CD4-positive, alpha-beta memory T cell (primary cell): ENCODE data around the gene ZDHHC4. TPM values are rescaled to one million over a fixed set of nuclear protein-coding genes. Genes with fewer than 3 reads are reported as not detected.

Experiments
- CTCF ChIA-PET: fragments of 350-600 bp; sonication (Branson Sonifier 250); formaldehyde crosslinking; loops from one replicate; lab custom pipeline; 2021; ENCODE audit warnings: inconsistent platforms; ENCODE audit not compliant: partially characterized antibody; lab: Charles Lee
- POLR2A ChIA-PET: fragments of 350-600 bp; sonication (Branson Sonifier 250); formaldehyde crosslinking; loops from one replicate; lab custom pipeline; 2021; ENCODE audit not compliant: partially characterized antibody; lab: Charles Lee
- DNase-seq, 5 donors: peaks; one replicate each; pipeline versions ENCODE4 v3.0.0 to v3.0.0-alpha.2; 2020 to 2022; ENCODE audit warnings: mixed read lengths in 1 of 5
- H3K27ac ChIP-seq: one replicate; pipeline ENCODE4 v1.7.0; 2013; ENCODE audit warnings: low read depth, low read length
- H3K27me3 ChIP-seq: 2 replicates; pipeline ENCODE4 v1.7.0; 2013; ENCODE audit warnings: mild to moderate bottlenecking, low read length, moderate library complexity; ENCODE audit not compliant: insufficient read depth
- H3K36me3 ChIP-seq: 2 replicates; pipeline ENCODE4 v1.7.0; 2013; ENCODE audit warnings: mild to moderate bottlenecking, low read length, moderate library complexity; ENCODE audit not compliant: insufficient read depth
- H3K4me1 ChIP-seq: 2 replicates; pipeline ENCODE4 v1.7.0; 2013; ENCODE audit warnings: mild to moderate bottlenecking, low read length, moderate library complexity; ENCODE audit not compliant: insufficient read depth
- H3K4me3 ChIP-seq, 2 donors: one replicate each; pipeline ENCODE4 v1.7.0; 2013; ENCODE audit warnings: low read length in 2 of 2, mild to moderate bottlenecking in 1 of 2
- H3K9me3 ChIP-seq, 2 donors: one replicate each; pipeline ENCODE4 v1.7.0; 2013; ENCODE audit warnings: low read length in 2 of 2, control low read depth in 1 of 2; ENCODE audit not compliant: control insufficient read depth in 1 of 2
- H3K27ac Mint-ChIP-seq, 7 donors: one replicate each; pipeline ENCODE4 v1.8.0; 2020 to 2021; ENCODE audit warnings: mixed read lengths in 7 of 7, mild to moderate bottlenecking in 6 of 7, inconsistent platforms in 3 of 7, moderate library complexity in 3 of 7
- H3K27me3 Mint-ChIP-seq, 2 donors: one replicate each; pipeline ENCODE4 v1.8.0; 2020 to 2021; ENCODE audit warnings: mixed read lengths in 2 of 2
- H3K36me3 Mint-ChIP-seq, 2 donors: one replicate each; pipeline ENCODE4 v1.8.0; 2020 to 2021; ENCODE audit warnings: mixed read lengths in 2 of 2, inconsistent platforms in 1 of 2, mild to moderate bottlenecking in 1 of 2
- H3K4me1 Mint-ChIP-seq, 4 donors: one replicate each; pipeline ENCODE4 v1.8.0; 2020 to 2021; ENCODE audit warnings: mixed read lengths in 4 of 4, mild to moderate bottlenecking in 1 of 4
- H3K4me3 Mint-ChIP-seq, 8 donors: one replicate each; pipeline ENCODE4 v1.8.0; 2020 to 2021; ENCODE audit warnings: mixed read lengths in 8 of 8, mild to moderate bottlenecking in 7 of 8, moderate library complexity in 6 of 8, inconsistent platforms in 3 of 8
- H3K9me3 Mint-ChIP-seq, 8 donors: one replicate each; pipeline ENCODE4 v1.8.0; 2020 to 2021; ENCODE audit warnings: mixed read lengths in 8 of 8, mild to moderate bottlenecking in 5 of 8, inconsistent platforms in 3 of 8, moderate library complexity in 1 of 8
- intact Hi-C: fragments of 100-400 bp; cut with micrococcal nuclease; formaldehyde crosslinking; loops from one replicate; pipeline ENCODE4 v1.15.1; 2023
- polyA plus RNA-seq, 2 donors: library from polyadenylated mRNA; unstranded; fragments of 300-500 nt; fragmentation: Illumina TruSeq; gene quantifications; one replicate each; pipeline ENCODE4 v1.2.3, GENCODE V29; 2021
- total RNA-seq, 2 experiments: library from RNA; stranded (reverse); gene quantifications; one replicate each; pipeline ENCODE4 v1.2.3, GENCODE V29; 2021

Gene ZDHHC4
- total and polyA plus RNA-seq, 4 experiments from 2014 or later: 31.6 to 80.8 (median 42.1) TPM

DNA sequence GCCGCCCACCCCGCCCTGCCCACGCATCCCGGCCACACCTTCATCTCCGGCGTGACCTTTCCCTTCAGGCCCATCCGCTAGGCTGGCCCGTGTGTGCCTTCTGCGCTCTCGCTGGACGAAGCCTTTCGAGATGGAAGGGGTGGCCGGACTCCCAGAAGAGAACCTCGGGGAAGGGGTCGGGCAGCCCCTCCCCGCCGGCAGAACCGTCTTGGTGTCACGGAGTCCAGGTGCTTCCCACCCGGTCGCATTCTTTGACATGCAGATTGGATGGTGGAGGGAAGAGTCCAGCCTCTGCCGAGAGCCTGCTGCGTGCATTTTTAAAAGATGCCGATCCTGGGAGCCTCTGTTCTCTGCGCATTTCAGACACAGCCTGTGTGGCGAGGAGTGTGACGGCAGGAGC is 30.8 kb downstream of the ZDHHC4 start:
- ChIA-PET CTCF (interaction anchor here (0.8 to 1.2 kb wide), 2 partner anchors 9 to 55 kb away, joined by 3 read pairs; no protein-coding TSS in a partner anchor), POLR2A (no interaction called here)
- DNase-seq: no peak
- Mint-ChIP-seq H3K27me3 (peaks cover 5% of the 10 kb centered on the region in 2 donors), H3K4me3 (no peak overlapping the region), H3K36me3 (peaks cover 8 to 34% of the 10 kb centered on the region in 2 donors), H3K27ac (no peak overlapping the region), H3K4me1 (peaks cover 0 to 6% (median 2%) of the 10 kb centered on the region in 4 donors), H3K9me3 (peaks cover 0 to 2% (median 0%) of the 10 kb centered on the region in 8 donors)
- Histone ChIP-seq H3K4me3 (no peak overlapping the region), H3K27ac (no peak overlapping the region), H3K36me3 (peaks cover 17% of the 10 kb centered on the region), H3K9me3 (no peaks in the 10 kb centered on the region), H3K27me3 (no peaks in the 10 kb centered on the region), H3K4me1 (no peaks in the 10 kb centered on the region)
- intact Hi-C loops: no loop called here

DNA sequence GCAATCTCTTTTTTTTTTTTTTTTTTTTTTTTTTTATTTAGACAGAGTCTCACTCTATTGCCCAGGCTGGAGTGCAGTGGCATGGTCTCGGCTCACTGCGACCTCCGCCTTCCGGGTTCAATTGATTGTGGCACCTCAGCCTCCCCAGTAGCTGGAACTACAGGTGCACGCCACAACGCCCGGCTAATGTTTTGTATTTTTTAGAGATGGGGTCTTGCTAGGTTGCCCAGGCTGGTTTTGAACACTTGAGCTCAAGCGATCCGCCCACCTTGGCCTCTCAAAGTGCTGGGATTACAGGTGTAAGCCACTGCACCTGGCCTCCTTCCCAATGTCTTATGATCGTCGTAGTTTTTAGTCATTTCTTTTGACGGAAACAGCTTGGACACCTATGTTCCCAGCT is 31.5 kb downstream of the ZDHHC4 start:
- H3K4me3 ChIP-seq: no peak overlapping the region
- H3K9me3 Mint-ChIP-seq: peaks cover 0 to 2% (median 0%) of the 10 kb centered on the region in 8 donors
- H3K27me3 ChIP-seq: no peaks in the 10 kb centered on the region
- H3K27ac Mint-ChIP-seq: no peak overlapping the region
- no peak overlapping the region for H3K27ac ChIP-seq
- DNase-seq: no peak
- ChIA-PET CTCF (interaction anchor here (0.8 to 1.2 kb wide), 2 partner anchors 8 to 54 kb away, joined by 3 read pairs; no protein-coding TSS in a partner anchor), POLR2A (no interaction called here)
- peaks cover 5 to 6% of the 10 kb centered on the region in 2 donors for H3K27me3 Mint-ChIP-seq
- peaks cover 6 to 31% of the 10 kb centered on the region in 2 donors for H3K36me3 Mint-ChIP-seq
- H3K36me3 ChIP-seq: peaks cover 14% of the 10 kb centered on the region
- H3K9me3 ChIP-seq: no peaks in the 10 kb centered on the region
- no peak overlapping the region for H3K4me3 Mint-ChIP-seq
- H3K4me1 Mint-ChIP-seq: peaks cover 0 to 6% (median 2%) of the 10 kb centered on the region in 4 donors
- intact Hi-C loops: no loop called here
- no peaks in the 10 kb centered on the region for H3K4me1 ChIP-seq

- Mint-ChIP-seq H3K9me3 (peaks cover 0 to 3% (median 0%) of the 10 kb centered on the region in 8 donors), H3K36me3 (peaks cover 0 to 2% of the 10 kb centered on the region in 2 donors), H3K27ac (no peak overlapping the region), H3K4me1 (peaks cover 3 to 17% (median 10%) of the 10 kb centered on the region in 4 donors), H3K4me3 (peak overlapping the region in 1 of 8 donors; percentile 70), H3K27me3 (peaks cover 10% of the 10 kb centered on the region in 2 donors)
- intact Hi-C loops: no loop called here
- Histone ChIP-seq H3K9me3 (no peaks in the 10 kb centered on the region), H3K36me3 (peaks cover 5% of the 10 kb centered on the region), H3K4me3 (no peak overlapping the region), H3K27ac (no peak overlapping the region), H3K4me1 (peaks cover 7% of the 10 kb centered on the region), H3K27me3 (peaks cover 5% of the 10 kb centered on the region)
- ChIA-PET CTCF (interaction anchor here (0.9 kb wide), 1 partner anchor 19 kb away, joined by 3 read pairs; no protein-coding TSS in a partner anchor), POLR2A (no interaction called here)
- no peak for DNase-seq
Observed at GRCh38 chr7:6612819-6613218, 35.6 kb downstream of the ZDHHC4 start.

DNA sequence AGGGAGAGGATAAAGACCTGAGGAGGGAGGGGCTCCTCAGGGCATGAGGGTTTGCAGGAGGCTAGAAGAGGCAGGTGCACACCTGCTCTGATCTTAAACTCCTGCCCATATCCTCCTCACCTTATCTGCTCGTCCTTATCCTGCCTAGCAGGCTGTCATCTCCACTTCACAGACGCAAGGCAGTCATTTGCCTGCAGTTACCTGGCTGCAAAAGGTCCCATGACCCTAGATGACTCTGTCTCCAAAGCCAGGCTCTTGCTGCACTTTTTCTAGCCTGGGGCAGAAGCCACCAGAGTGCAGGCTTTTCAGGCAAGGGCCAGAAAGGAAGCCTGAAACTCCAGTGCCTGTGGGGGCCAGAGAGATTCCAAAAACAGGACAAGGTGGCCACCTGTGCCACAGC is 36.5 kb downstream of the ZDHHC4 start:
- Histone ChIP-seq H3K4me3 (no peak overlapping the region), H3K4me1 (peaks cover 7% of the 10 kb centered on the region), H3K27me3 (peaks cover 5% of the 10 kb centered on the region), H3K27ac (no peak overlapping the region), H3K36me3 (no peaks in the 10 kb centered on the region), H3K9me3 (no peaks in the 10 kb centered on the region)
- Mint-ChIP-seq H3K4me3 (peak overlapping the region in 2 of 8 donors; percentile 36 to 82), H3K4me1 (peaks cover 4 to 20% (median 12%) of the 10 kb centered on the region in 4 donors), H3K27ac (no peak overlapping the region), H3K36me3 (no peaks in the 10 kb centered on the region), H3K27me3 (peaks cover 10% of the 10 kb centered on the region in 2 donors), H3K9me3 (peaks cover 0 to 3% (median 0%) of the 10 kb centered on the region in 8 donors)
- no peak for DNase-seq
- CTCF ChIA-PET: no interaction called here
- POLR2A ChIA-PET: no interaction called here
- intact Hi-C loops: no loop called here

DNA sequence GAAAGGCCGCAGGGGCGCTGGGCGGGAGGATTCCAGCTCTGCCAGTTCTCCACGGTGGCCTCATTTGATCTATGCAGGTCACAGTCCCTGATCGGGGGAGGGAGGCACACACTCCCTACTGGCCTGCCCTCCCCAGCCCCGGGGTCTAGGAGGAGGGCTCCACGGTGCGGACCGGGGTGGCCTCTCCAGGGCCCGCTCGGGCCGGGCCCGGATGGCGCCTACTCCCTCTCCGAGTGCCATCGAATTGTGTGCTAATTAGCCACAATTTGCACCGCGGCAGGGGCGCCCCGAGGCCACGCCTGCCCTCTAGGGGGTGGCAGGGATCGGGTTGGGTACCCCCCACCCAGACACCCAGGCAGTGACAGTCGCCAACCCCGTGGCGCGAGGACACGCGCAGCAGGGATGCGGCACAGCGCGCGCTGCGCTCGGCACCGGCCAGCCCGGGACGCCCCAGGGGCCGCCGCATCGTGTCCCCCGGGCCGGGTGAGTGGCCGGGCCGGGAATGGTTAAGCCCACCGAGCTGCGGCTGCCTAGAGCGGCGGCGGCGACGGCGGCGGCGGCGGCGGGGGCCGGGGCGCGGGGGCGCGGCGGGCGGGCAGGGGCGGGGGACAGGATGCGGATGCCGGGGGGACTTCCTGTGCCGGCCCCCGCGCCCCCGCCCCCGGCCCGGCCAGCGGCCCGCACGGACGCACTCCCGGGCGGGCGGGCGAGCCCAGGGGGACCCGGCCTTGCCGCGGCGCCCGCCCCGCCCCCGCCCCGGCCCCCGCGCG is 37.9 kb downstream of the ZDHHC4 start, which contains the start of gene ZNF853:
Gene ZNF853 (plus strand): TSS at position 658 of the 770 bp plus-strand sequence. CDS start 565 bp downstream, outside the sequence.
- Histone ChIP-seq H3K4me1 (peaks cover 16% of the 10 kb centered on the region), H3K36me3 (no peaks in the 10 kb centered on the region), H3K4me3 (peak within 1 kb of the TSS in 1 of 2 donors; percentile 50), H3K27me3 (peaks cover 5% of the 10 kb centered on the region), H3K27ac (no peak within 1 kb of the TSS), H3K9me3 (no peaks in the 10 kb centered on the region)
- POLR2A ChIA-PET: no interaction called here
- Mint-ChIP-seq H3K27me3 (peaks cover 10% of the 10 kb centered on the region in 2 donors), H3K36me3 (no peaks in the 10 kb centered on the region), H3K9me3 (peaks cover 0 to 3% (median 0%) of the 10 kb centered on the region in 8 donors), H3K27ac (peak within 1 kb of the TSS in 2 of 7 donors; percentile 42 to 68), H3K4me1 (peaks cover 12 to 32% (median 21%) of the 10 kb centered on the region in 4 donors), H3K4me3 (peak within 1 kb of the TSS; percentile 79 to 85 (median 81))
- peak in 1 of 5 donors; percentile 20 for DNase-seq
- intact Hi-C loops: no loop called here
- CTCF ChIA-PET: no interaction called here

DNA sequence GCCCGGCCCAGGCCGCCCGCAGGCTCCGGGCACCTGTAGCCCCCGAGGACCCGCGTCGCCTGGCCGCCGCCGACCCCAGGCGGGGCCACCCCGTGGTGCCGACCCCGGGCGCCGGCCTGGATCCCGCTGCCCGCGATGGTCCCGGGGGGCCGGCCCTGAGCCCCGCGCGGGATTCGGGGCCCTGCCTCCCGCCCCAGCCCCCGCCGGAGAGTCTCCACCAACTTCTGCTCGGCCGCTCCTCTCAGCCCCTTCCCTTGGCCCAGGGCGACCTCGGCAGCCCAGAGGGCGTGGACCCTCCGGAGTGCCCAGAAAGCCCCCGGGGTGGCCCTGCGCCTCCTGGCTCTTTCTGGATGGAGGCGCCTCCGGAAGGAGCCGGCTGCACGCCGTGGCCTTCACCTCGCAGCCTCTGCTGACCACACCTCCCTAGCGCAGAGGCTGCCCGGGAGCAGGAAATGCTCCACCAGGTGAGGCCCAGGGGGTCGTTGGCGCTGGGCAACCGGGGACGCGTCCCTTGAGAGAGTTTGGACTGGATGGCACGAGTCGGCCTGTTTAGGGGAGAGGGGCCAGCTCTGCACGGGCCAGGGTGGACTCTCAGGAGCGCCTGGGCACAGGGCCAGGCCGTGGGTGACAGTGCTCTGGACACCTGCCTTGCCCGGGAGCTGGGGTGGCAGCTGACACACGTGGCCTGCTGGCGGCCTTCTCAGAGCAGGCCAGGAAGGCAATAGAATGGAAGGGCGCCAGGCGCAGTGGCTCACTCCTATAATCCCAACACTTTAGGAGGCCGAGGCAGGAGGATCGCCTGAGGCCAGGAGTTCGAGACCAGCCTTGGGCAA is 38.7 kb downstream of the ZDHHC4 start:
- H3K9me3 ChIP-seq: no peaks in the 10 kb centered on the region
- Mint-ChIP-seq H3K27me3 (peaks cover 10% of the 10 kb centered on the region in 2 donors), H3K4me1 (peaks cover 15 to 39% (median 27%) of the 10 kb centered on the region in 4 donors), H3K36me3 (no peaks in the 10 kb centered on the region), H3K27ac (peak overlapping the region in 1 of 7 donors; percentile 30), H3K9me3 (peaks cover 0 to 3% (median 0%) of the 10 kb centered on the region in 8 donors), H3K4me3 (peak overlapping the region in 5 of 8 donors; percentile 55 to 71 (median 62))
- no peak for DNase-seq
- intact Hi-C loops: no loop called here
- CTCF ChIA-PET: no interaction called here
- H3K4me1 ChIP-seq: peaks cover 24% of the 10 kb centered on the region
- no peak overlapping the region for H3K27ac ChIP-seq
- H3K36me3 ChIP-seq: no peaks in the 10 kb centered on the region
- H3K27me3 ChIP-seq: peaks cover 5% of the 10 kb centered on the region
- H3K4me3 ChIP-seq: no peak overlapping the region
- POLR2A ChIA-PET: no interaction called here
